ENCODE data around the gene HACD4. TPM values are rescaled to one million over a fixed set of nuclear protein-coding genes. Genes with fewer than 3 reads are reported as not detected.

The HACD4 gene
- total RNA-seq, 4 donors from 2014 or later, result 3.3 to 4.4 (median 3.9) TPM

- H3K27me3 ChIP-seq, result no peaks in the 10 kb centered on the region
- WGBS, 2 donors, result 45 to 58% methylated on average over 5 of the region's 5 CpGs
- no peak overlapping the region for H3K27ac ChIP-seq
- no peak overlapping the region for H3K4me3 ChIP-seq
- H3K36me3 ChIP-seq, result no peaks in the 10 kb centered on the region
- DNase-seq (ENCODE audit: low spot score in 2 of 2), result no peak
- H3K9me3 ChIP-seq, result no peaks in the 10 kb centered on the region
- no peak for TF ChIP-seq CTCF (IDR thresholded peaks at IDR 0.05)
- no peak for TF ChIP-seq POLR2A (IDR thresholded peaks at IDR 0.05)
- no peak for TF ChIP-seq EP300 (IDR thresholded peaks at IDR 0.05)
- peaks cover 0 to 3% (median 0%) of the 10 kb centered on the region in 4 donors for H3K4me1 ChIP-seq
These were observed 16.2 kb downstream of the HACD4 start for GRCh38 chr9:21015129-21015815.

- Histone ChIP-seq H3K27me3 (no peaks in the 10 kb centered on the region), H3K9me3 (peaks cover 0 to 3% (median 0%) of the 10 kb centered on the region in 4 donors), H3K4me3 (no peak overlapping the region), H3K4me1 (no peaks in the 10 kb centered on the region), H3K36me3 (peaks cover 0 to 41% (median 0%) of the 10 kb centered on the region in 3 donors), H3K27ac (no peak overlapping the region)
- DNase-seq (ENCODE audit: low spot score in 2 of 2), result no peak
- WGBS, 2 donors, result 88 to 89% methylated on average over 2 of the region's 2 CpGs
- TF ChIP-seq CTCF (IDR thresholded peaks at IDR 0.05) (no peak), EP300 (IDR thresholded peaks at IDR 0.05) (no peak), POLR2A (IDR thresholded peaks at IDR 0.05) (no peak)
These were observed 29.4 kb downstream of the HACD4 start for GRCh38 chr9:21002040-21002439.

- Histone ChIP-seq H3K9me3 (peaks cover 0 to 3% (median 0%) of the 10 kb centered on the region in 4 donors), H3K27me3 (no peaks in the 10 kb centered on the region), H3K4me1 (no peaks in the 10 kb centered on the region), H3K27ac (no peak overlapping the region), H3K4me3 (no peak overlapping the region), H3K36me3 (peaks cover 0 to 41% (median 0%) of the 10 kb centered on the region in 3 donors)
- no peak for DNase-seq (ENCODE audit: low spot score in 2 of 2)
- WGBS, 2 donors, result 39% methylated on average over 1 of the region's 1 CpG
- TF ChIP-seq EP300 (IDR thresholded peaks at IDR 0.05) (no peak), POLR2A (IDR thresholded peaks at IDR 0.05) (no peak), CTCF (IDR thresholded peaks at IDR 0.05) (no peak)
These were observed 29.9 kb downstream of the HACD4 start for GRCh38 chr9:21001581-21001980.

GRCh38 chr9:20997503-20998076 is 33.9 kb downstream of the HACD4 start:
- H3K27ac ChIP-seq, result no peak overlapping the region

More at GRCh38 chr9:20997503-20998076, 33.9 kb downstream of the HACD4 start:
- no peak overlapping the region for H3K4me3 ChIP-seq
- no peaks in the 10 kb centered on the region for H3K4me1 ChIP-seq
- H3K36me3 ChIP-seq, result peaks cover 0 to 44% (median 0%) of the 10 kb centered on the region in 3 donors
- TF ChIP-seq EP300 (IDR thresholded peaks at IDR 0.05), result no peak
- TF ChIP-seq CTCF (IDR thresholded peaks at IDR 0.05), result no peak
- no peak for TF ChIP-seq POLR2A (IDR thresholded peaks at IDR 0.05)
- WGBS, 2 donors, result 91 to 97% methylated on average over 2 of the region's 2 CpGs
- no peak for DNase-seq (ENCODE audit: low spot score in 2 of 2)
- H3K27me3 ChIP-seq, result no peaks in the 10 kb centered on the region
- H3K9me3 ChIP-seq, result peaks cover 0 to 3% (median 0%) of the 10 kb centered on the region in 4 donors

Data from tibial nerve (tissue), 4 donors.